ENCODE results near the gene MED16. TPM values are rescaled to one million over a fixed set of nuclear protein-coding genes. Genes with fewer than 3 reads are reported as not detected.

The MED16 gene
- polyA plus RNA-seq, 3 donors: 40.3 to 68.6 (median 58.3) TPM

DNA sequence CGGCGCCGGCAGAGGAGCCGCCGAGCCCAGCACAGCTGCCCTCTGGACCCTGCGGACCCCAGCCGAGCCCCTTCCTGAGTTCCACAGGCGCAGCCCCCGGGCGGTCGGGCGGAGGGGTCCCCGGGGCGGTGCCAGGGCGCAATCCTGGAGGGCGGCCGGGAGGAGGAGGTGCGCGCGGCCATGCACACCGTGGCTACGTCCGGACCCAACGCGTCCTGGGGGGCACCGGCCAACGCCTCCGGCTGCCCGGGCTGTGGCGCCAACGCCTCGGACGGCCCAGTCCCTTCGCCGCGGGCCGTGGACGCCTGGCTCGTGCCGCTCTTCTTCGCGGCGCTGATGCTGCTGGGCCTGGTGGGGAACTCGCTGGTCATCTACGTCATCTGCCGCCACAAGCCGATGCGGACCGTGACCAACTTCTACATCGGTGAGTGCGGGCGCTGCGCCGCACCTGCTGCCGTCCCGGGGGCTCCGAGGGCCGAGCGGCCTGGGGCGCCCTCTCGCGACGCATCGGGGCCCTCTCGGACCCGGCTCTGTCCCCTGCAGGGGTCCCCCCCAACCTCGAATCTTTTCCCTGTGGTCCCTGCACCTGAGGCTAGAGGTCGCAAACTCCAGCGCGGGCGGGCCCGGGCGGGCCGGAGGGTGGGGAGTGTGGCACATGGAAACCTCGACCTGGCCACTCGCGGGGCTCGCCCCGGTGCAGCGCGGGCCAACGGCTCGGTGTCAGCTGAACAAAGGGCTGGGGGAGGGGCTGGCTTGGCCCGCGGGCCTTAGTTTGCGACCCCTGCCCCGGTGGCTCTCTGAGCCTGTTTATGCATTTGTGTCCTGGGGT is 24.6 kb upstream of the MED16 start, which contains the start of gene KISS1R:
Gene KISS1R, plus strand, starts transcription at position 11 of the 829 bp plus-strand sequence. Its CDS starts 170 bp downstream, at position 181.
- DNase-seq (ENCODE audit: extremely low read depth in 1 of 11, low read depth in 9 of 11, low spot score in 4 of 11): no peak

DNA sequence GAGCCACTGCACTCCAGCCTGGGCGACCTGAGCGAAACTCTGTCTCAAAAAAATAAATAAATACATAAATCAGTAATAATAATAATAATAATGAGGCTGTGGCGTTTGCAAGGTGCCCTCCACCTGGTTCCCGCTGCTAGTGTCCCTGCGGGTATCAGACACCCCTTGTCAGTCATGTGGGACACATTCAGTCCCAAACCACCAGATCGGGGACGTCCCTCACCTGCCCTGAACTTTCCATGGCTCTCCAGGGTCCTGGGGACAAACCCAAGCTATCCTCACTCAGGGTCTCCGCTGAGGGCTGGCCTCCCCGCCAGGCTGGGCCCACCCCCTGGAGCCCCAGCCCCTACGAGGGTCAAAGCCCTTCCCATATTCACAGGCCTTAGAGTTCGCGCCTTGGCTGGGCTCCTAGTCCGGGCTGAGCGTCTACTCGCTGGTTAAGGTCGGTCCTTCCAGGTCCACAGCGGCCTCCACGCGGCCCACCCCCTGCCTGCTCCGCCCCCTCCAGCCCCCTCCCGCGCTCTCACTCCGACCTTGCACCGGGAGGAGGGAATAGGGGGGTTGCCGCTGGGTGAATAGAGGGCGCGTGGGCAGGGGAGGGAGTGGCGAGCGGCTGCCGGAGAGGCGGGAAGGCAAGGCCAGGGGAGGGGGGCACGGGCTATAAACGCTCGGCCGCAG is 23.8 kb upstream of the MED16 start:
- DNase-seq (ENCODE audit: extremely low read depth in 1 of 11, low read depth in 9 of 11, low spot score in 4 of 11): no peak

DNA sequence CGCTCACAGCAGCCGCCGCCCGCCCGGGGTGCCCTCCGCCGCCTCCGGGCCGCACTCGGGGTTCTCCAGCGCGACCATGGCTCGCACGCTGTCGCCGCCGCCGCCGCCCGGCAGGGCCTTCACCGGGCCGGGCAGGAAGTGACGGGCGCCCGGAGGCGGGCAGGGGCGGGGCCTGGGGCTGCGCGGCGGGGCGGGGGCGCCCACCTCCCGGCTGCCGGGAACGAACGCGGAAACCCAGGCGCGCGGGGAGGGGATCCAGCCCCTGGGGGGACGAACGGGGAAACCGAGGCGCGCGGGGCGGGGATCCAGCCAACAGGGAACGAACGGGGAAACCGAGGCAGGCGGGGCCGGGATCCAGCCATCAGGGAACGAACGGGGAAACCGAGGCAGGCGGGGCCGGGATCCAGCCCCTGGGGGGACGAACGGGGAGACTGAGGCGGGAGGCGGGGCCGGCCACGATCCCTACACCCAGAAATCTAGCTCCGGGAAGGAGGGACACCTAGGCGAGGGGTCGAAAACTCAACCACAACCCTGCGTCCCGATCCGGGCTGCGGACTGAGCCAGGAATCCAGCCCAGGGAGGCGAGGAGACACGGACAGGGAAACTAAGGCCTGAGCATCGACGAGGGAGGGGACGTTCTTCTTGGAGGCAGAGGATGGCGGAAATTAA is 20.2 kb upstream of the MED16 start, which contains the start of gene R3HDM4:
Gene R3HDM4, minus strand, starts transcription at position 140 of the 669 bp plus-strand sequence. Its CDS starts 62 bp downstream, at position 78.
- no peak for DNase-seq (ENCODE audit: extremely low read depth in 1 of 11, low read depth in 9 of 11, low spot score in 4 of 11)

DNA sequence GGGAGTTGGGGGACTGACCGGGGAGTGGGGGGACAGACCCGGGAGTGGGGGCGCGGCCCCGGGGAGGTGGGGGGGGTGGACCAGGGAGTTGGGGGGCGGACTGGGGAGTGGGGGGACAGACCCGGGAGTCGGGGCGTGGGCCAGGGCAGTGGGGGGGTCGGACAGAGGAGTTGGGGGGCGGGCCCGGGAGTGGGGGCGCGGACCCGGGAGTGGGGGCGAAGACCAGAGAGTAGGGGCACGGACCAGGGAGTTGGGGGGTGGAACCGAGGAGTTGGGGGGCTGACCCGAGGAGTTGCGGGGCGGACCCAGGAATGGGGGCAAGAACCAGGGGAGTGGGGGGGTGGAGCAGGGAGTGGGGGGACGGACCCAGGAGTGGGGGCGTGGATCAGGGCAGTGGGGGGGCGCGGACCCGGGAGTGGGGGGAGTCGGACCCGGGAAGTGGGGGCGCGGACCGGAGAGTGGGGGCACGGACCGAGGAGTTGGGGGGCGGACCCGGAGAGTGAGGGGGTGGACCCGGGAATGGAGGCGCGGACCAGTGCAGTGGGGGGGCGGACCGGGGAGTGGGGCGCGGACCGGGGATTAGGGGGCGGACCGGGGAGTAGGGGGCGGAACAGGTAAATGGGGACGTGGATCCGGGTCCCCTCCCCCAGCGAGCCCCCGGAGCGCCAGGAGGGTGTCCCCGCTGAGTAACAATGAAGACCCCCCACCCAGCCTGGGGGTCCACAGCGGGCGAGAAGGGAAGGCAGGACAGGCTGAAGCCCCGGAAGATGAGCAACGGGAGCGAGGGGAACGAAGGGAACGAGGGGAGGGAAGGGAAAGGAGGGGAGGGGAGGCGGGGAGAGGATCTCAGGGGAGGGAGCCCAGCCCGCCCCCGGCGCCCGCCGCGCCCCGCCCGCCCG is 19.4 kb upstream of the MED16 start:
- DNase-seq (ENCODE audit: extremely low read depth in 1 of 11, low read depth in 9 of 11, low spot score in 4 of 11): no peak

DNA sequence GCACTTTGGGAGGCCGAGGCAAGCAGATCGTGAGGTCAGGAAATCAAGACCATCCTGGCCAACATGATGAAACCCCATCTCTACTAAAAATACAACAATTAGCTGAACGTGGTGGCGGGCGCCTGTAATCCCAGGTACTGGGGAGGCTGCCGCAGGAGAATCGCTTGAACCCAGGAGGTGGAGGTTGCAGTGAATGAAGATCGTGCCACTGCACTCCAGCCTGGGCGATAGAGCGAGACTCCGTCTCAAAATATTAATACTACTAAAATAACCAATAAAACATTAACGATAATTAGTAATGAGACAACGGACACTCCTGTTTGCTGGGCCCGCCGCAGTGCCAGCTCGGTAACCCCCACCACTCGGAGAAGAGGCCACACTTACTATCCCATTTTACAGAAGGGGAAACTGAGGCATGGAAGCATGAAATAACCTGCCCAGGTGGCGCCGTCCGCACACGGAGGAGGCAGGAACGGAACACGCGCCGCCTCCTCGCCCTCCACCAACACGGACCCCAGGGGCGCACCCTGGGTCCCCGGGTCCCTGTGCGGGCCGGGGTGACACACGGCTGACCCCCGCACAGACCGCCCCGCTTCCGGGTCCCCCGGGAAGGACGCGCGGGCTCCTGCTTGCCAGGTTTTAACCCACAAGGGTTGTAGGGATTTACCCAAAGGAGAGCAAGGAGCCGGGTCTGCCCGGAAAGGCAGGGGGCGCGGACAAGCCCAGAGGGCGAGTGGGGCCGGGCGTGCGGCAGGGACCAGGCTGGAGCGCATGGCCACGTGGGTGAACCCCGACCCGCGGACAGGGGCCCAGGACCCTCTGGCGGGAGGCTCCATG is 18.4 kb upstream of the MED16 start:
- DNase-seq (ENCODE audit: extremely low read depth in 1 of 11, low read depth in 9 of 11, low spot score in 4 of 11): no peak

DNA sequence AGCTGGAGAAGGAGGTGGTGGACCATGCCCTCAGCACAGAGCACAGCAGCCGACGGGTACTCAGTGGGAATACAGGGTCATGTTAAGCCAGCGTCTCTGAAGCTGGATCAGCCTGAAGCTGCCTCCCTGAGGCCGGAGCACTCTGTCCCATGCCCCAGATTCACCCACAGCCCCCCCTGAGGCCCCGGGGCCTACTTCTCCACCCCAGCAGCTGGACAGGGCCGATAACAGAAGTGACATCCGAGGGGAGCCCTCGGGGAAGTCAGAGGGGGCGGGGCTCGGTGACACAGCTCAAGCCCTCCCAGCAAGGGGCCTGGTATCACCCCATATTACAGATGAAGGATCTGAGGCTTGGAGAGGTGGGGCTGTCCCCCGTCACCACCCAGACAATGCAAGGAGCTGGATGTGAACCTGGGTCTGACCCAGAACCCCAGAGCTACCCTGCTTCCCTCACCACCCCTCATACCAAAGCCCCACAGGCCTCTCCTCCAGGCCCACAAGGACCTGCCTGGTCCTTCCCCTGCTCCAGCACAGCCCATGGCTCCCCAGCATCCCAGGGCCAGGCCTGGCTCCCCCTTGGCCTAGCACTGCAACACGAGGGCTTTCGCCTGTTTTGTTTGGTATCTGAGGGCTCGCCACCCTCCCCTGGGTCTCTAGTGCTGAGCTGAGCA is 14.3 kb upstream of the MED16 start:
- no peak for DNase-seq (ENCODE audit: extremely low read depth in 1 of 11, low read depth in 9 of 11, low spot score in 4 of 11)

DNA sequence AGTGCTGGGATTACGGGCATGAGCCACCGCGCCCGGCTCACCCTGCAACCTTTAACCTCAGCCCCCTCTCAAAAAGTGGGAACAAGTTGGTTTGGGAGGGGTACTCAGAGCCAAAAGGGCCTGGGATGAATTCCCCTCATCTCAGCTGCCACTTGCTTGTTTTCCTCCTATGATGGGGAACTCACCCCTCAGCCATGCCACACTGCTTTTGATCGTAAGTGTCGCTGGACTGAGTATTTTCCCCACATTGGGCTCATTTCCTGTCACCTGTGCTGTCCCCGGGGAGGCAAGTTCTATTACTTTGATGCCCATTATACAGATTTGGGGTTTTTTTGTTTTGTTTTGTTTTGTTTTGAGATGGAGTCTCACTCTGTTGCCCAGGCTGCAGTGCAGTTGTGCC is 13.5 kb upstream of the MED16 start:
- no peak for DNase-seq (ENCODE audit: extremely low read depth in 1 of 11, low read depth in 9 of 11, low spot score in 4 of 11)

DNA sequence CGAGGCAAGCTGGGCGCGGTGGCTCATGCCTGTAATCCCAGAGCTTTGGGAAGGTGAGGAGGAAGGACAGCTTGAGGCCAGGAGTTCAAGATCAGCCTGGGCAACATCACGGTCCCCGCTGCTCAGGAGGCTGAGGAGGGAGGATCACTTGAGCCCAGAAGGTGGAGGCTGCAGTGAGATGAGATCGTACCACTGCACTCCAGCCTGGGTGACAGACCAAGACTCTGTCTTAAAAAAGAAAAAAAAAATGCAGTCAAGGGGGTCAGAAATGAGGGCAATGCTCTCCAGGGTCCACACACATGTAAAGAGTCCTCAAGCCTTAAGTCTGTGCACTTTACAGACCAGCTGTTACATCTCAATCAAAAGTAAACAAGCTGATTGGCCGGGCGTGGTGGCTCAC is 11.6 kb upstream of the MED16 start:
- no peak for DNase-seq (ENCODE audit: extremely low read depth in 1 of 11, low read depth in 9 of 11, low spot score in 4 of 11)

DNA sequence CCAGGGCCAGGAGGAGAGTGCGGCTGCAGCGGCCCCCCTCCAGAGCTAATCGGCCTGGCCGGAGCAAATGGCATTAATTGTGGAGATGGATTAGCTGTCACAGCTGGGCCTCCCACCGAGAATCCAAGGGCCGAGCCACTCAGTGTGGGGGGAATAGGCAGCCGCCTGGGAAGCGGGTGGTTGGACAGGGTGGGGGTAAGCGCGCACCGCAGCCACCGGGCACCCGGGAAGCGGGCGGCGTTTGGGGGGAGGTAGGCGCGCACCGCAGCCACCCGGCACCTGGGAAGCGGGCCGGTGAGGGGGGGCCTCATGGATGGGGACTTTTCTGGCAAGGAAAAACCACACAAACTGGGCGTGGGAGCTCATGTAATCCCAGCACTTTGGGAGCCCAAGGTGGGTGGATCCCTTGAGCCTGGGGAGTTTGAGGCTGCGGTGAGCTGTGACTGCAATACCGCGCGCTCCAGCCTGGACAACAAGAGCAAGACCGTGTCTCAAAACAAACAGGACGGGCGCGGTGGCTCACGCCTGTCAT is 10.3 kb upstream of the MED16 start:
- DNase-seq (ENCODE audit: extremely low read depth in 1 of 11, low read depth in 9 of 11, low spot score in 4 of 11): peak in 2 of 11 donors; percentile 74 to 75

DNA sequence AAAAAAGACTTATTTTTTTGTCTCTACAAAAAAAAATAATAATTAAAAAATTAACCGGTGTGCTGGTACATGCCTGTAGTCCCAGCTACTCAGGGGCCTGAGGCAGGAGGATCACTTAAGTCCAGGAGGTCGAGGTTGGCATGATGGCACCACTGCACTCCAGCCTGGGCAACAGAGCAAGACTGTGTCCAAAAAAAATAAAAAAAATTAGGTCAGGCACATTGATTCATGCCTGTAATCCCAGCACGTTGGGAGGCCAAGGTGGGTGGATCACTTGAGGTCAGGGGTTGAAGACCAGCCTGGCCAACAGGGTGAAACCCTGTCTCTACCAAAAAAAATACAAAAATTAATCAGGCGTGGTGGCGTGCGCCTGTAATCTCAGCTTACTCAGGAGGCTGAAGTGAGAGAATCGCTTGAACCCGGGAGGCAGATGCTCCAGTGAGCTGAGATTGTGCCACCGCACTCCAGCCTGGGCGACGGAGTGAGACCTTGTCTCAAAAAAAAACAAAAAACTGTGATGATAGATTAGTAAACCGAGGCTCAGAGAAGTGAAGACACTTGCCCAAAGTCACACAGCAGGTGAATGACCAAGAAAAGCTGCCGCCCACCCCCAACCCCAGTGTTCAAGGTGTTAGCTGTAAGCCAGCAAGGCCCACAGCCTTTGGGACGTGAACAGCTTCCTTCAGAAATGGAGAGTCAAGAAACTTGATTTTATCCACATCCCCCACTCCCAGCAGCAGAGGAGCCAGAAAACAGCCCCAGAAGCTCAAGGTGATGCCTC is 9.6 kb upstream of the MED16 start:
- no peak for DNase-seq (ENCODE audit: extremely low read depth in 1 of 11, low read depth in 9 of 11, low spot score in 4 of 11)

DNA sequence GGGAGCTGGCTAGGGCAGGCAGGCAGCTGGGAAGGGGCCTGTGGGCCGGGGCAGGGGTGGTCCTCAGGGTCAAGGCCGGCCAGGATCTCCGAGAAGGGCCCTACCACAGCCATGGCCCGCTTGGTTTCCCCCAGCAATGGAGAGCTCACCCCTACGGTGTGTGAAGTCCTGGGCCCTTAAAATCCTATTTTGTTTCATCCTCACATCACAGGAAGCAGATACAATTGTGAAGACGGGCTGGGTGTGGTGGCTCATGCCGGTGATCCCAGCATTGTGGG is 9.0 kb upstream of the MED16 start:
- no peak for DNase-seq (ENCODE audit: extremely low read depth in 1 of 11, low read depth in 9 of 11, low spot score in 4 of 11)

DNA sequence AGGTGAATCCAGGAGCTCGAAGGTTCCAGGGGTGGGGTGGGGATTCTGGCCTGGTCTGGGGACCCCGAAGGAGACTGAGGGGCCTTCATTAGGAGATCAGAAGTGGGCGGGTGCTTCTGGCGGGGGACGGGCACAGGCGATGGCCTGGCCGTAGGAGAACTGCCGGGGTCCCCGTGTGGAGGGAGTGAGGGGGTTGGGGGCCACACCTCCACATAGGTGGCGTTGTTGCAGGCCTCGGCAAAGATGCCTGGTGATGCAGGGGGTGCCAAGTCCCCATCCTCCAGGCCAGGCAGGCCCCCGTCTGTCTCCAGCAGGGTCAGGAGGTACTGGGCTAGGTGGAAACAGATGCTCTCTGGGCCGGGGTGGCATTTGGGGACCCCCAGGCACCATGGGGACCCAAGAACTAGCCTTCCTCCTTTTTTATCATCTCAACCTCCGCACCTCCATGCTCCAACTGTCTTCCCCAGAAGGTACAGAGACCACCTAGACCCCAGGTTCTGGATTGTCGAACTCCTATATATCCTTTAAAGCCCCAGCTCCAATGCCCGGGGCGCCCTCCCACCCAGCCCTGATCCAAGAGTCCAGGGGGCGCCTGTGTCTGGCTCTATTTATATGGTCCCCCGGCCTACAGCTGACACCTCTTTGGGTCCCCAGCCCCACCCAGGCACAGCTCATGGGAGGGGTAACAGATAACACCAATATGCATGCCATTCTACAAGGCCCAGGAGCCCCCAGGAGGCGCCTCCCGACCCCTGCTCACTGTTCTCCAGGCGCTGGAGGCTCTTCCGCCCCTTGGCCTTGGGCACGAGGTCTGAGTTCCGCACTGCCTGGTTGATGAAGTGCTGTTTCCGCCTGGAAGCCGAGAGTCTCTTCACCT is 8.5 kb upstream of the MED16 start:
- DNase-seq (ENCODE audit: extremely low read depth in 1 of 11, low read depth in 9 of 11, low spot score in 4 of 11): no peak

DNA sequence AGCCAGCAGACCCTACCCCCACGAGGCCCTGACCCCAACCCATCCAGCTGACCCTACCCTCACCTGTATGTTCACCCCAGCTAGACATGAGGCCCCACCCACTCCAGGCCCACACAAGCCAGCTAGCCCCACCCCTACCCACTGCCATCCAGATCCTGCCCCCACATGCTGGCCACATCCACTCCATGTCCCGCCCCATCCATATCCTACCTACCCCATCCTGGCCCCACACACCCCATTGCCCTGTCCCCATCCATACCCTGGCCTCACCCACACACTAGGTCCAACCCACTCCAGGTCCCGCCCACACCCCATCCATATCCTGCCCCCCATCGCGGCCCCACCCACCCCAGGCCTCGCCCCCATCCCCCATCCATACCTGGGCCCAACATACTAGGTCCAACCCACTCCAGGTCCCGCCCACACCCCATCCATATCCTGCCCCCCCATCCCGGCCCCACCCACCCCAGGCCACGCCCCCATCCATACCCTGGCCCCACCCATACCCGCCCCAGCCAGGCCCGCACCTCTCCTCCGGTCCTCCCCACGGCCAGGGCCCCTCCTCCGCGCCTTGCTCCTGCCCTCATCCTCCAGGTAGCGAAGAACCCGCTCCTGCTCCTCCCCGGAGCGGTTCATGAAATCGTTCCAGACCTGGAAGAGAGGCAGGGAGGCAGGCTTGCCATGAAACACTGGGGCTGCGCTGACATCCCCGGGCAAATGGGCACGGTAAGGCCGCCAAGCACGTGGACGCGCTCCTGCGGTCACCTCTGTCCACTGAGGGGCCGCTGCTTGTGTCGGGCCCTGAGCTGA is 7.5 kb upstream of the MED16 start:
- DNase-seq (ENCODE audit: extremely low read depth in 1 of 11, low read depth in 9 of 11, low spot score in 4 of 11): no peak

DNA sequence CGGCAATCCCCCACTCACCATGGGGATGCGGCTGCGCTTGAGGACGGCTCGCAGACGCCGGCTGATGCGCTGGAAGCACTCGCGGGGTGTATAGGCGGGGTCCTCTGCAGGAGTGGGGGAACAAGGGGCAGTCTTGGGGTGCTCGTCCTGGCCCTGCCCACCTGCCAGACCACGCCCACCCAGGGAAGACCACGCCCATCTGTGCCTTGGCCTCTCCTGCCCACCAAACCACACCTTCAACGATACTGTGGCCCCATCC is 7.0 kb upstream of the MED16 start:
- DNase-seq (ENCODE audit: extremely low read depth in 1 of 11, low read depth in 9 of 11, low spot score in 4 of 11): no peak

DNA sequence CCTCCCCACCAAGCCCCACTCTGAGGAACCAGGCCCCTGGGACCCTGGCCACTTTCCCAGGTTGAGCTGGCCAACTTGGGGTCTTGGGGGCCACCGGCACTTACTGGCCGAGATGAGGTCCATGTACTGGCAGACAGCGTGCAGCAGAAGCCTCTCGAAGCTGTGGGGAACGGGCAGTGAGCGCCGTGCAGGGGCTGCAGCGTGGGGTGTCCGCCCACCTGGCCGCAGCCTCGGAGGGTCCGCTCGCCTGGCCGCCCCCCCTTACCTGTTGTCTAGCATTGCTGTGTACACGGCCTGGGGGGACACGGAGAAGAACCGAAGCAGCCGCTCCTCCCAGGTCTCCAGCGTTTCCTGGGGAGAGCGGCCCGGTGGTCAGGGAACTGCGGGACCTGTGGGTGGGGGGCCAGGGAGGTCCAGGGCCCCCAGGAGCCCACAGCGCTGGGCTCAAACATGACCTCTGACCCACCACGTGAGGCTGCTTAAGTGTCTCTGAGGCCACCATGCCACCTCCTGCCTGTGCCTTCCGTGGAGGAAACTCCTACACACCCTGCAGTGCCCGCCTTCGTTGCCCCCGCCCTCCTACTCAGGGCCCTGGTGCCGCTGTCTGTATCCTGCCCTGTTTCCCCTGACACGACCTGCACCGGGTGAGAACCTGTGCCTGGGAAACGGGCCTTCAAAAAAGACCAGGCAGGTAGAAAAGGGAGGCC is 6.5 kb upstream of the MED16 start:
- no peak for DNase-seq (ENCODE audit: extremely low read depth in 1 of 11, low read depth in 9 of 11, low spot score in 4 of 11)
